Measurements from ENCODE around the gene MAN1B1.
"Not testable (repeated sequence)": the region's sequence is repeated elsewhere in the genome, so short reads cannot be mapped to it uniquely, and the experiment has no call there.

MAN1B1 gene

GRCh38 chr9:137052998-137053943, 33.5 kb upstream of the MAN1B1 start:
- no peak for DNase-seq

- no peak for DNase-seq
Measured at GRCh38 chr9:137053944-137054931, 32.5 kb upstream of the MAN1B1 start, which contains the start of gene ENTPD2. ENTPD2 (minus strand) TSS chr9:137054061; CDS start chr9:137053997, 64 bp downstream.

GRCh38 chr9:137054932-137055384, 31.8 kb upstream of the MAN1B1 start:
- DNase-seq, result no peak

GRCh38 chr9:137055385-137056364, 31.1 kb upstream of the MAN1B1 start:
- no peak for DNase-seq

GRCh38 chr9:137056739-137057415, 29.9 kb upstream of the MAN1B1 start:
- no peak for DNase-seq

GRCh38 chr9:137057545-137057944, 29.2 kb upstream of the MAN1B1 start:
- DNase-seq, result no peak

GRCh38 chr9:137058521-137059234, 28.1 kb upstream of the MAN1B1 start:
- no peak for DNase-seq

- DNase-seq, result no peak
Measured at GRCh38 chr9:137062384-137062783, 24.4 kb upstream of the MAN1B1 start.

GRCh38 chr9:137062798-137063197, 24.0 kb upstream of the MAN1B1 start:
- not testable (repeated sequence) for DNase-seq

GRCh38 chr9:137063311-137064026, 23.3 kb upstream of the MAN1B1 start:
- no peak for DNase-seq

- no peak for DNase-seq
Measured at GRCh38 chr9:137064027-137064879, 22.5 kb upstream of the MAN1B1 start.

- DNase-seq, result no peak
Measured at GRCh38 chr9:137064880-137065164, 22.0 kb upstream of the MAN1B1 start.

GRCh38 chr9:137065336-137065967, 21.3 kb upstream of the MAN1B1 start:
- DNase-seq, result no peak

- DNase-seq, result no peak
Measured at GRCh38 chr9:137066096-137066861, 20.5 kb upstream of the MAN1B1 start.

- peak; percentile 68 for DNase-seq
Measured at GRCh38 chr9:137067860-137068538, 18.8 kb upstream of the MAN1B1 start.

GRCh38 chr9:137068539-137069507, 18.0 kb upstream of the MAN1B1 start:
- no peak for DNase-seq

Measured in NCI-H526 treated with DMSO at 0.1 percent for 48 hours (cell line).